Prostate gland (tissue), 2 donors: ENCODE measurements around the gene NAV2.

Experiments
- POLR2A ChIP-seq: fragments of 450-650 bp; IDR thresholded peaks from one replicate; pipeline ENCODE4 v1.6.1; 2016; ENCODE audit warnings: antibody characterized with exemption, mild to moderate bottlenecking
- POLR2AphosphoS5 ChIP-seq: sonication (generic); formaldehyde crosslinking; IDR thresholded peaks from one replicate; pipeline ENCODE4 v1.6.1; 2017; ENCODE audit warnings: antibody characterized with exemption
- TF ChIP-seq, protein P1 (sequence below), 4 experiments: fragments of 200-600 bp in 2 of 4; fragments of 450-650 bp in 2 of 4; sonication (generic) in 2 of 4; IDR thresholded peaks; 1 replicate in 3 of 4; 2 replicates in 1 of 4; pipeline ENCODE4 v1.5.1; 2016 to 2019; ENCODE audit warnings: antibody characterized with exemption in 4 of 4, mild to moderate bottlenecking in 2 of 4, moderate library complexity in 2 of 4

DNA sequence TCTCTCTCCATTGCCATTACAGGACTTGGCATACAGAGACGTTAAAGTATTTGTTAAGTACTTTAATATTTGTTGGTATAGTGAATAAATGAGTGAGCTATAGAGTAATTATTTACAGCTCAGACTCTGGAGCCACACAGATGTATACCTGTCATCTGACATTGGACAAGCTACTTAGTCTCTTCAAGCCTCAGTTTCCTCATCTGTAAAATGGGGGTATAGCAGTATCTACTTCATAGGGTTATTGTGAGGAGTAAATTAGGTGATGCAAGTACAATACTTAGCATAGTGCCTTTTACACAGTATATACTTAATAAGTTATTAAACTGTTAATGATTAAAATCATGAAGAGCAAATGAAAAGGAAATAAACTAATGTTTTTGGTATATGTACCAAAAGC, 203.2 kb downstream of the NAV2 start:
- TF ChIP-seq, protein P1, sequence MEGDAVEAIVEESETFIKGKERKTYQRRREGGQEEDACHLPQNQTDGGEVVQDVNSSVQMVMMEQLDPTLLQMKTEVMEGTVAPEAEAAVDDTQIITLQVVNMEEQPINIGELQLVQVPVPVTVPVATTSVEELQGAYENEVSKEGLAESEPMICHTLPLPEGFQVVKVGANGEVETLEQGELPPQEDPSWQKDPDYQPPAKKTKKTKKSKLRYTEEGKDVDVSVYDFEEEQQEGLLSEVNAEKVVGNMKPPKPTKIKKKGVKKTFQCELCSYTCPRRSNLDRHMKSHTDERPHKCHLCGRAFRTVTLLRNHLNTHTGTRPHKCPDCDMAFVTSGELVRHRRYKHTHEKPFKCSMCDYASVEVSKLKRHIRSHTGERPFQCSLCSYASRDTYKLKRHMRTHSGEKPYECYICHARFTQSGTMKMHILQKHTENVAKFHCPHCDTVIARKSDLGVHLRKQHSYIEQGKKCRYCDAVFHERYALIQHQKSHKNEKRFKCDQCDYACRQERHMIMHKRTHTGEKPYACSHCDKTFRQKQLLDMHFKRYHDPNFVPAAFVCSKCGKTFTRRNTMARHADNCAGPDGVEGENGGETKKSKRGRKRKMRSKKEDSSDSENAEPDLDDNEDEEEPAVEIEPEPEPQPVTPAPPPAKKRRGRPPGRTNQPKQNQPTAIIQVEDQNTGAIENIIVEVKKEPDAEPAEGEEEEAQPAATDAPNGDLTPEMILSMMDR (IDR thresholded peaks at IDR 0.05) = no peak
- TF ChIP-seq POLR2A = no peak
- no peak for TF ChIP-seq POLR2AphosphoS5
